ENCODE data around the gene PSD. TPM values are rescaled to one million over a fixed set of nuclear protein-coding genes. Genes with fewer than 3 reads are reported as not detected.

PSD gene
- total and polyA plus RNA-seq, 9 of the 15 experiments (the other 6 are each of a cell fraction or from before 2014, with no cell fraction given), result 0.11 to 1.7 (median 0.54) TPM; not detected in 2

- TF ChIP-seq ZBTB49 (CRISPR knock-in tag; IDR thresholded peaks at IDR 0.05; ENCODE audit: borderline replicate concordance) (no peak), TAF1 (IDR thresholded peaks at IDR 0.05; ENCODE audit: control insufficient read depth, extremely low read depth, insufficient read depth, low read length, severe bottlenecking) (peak; percentile 68), ZNF280A (IDR thresholded peaks at IDR 0.05; ENCODE audit: low read depth, partially characterized antibody) (no peak), RBFOX2 (IDR thresholded peaks at IDR 0.05; ENCODE audit: low read depth, low read length) (peak; percentile 88), ZFPM2 (CRISPR knock-in tag; IDR thresholded peaks at IDR 0.05) (no peak), ZNF3 (CRISPR knock-in tag; IDR thresholded peaks at IDR 0.05) (no peak), NFIX (CRISPR knock-in tag; IDR thresholded peaks at IDR 0.05; ENCODE audit: low read depth) (no peak), DDX20 (tag; IDR thresholded peaks at IDR 0.05; ENCODE audit: low read depth) (no peak), CBX3 (IDR thresholded peaks at IDR 0.05; ENCODE audit: borderline replicate concordance in 1 of 2, low read length in 2 of 2) (peak in 1 of 2 experiments; percentile 28; a peak in 1 of 3 replicates), CXXC5 (CRISPR knock-in tag; IDR thresholded peaks at IDR 0.05) (peak; percentile 97), CLOCK (CRISPR knock-in tag; IDR thresholded peaks at IDR 0.05; ENCODE audit: borderline replicate concordance) (no peak), ZNF384 (IDR thresholded peaks at IDR 0.05; ENCODE audit: low read depth, low read length) (no peak), POU5F1 (IDR thresholded peaks at IDR 0.05; ENCODE audit: borderline replicate concordance, low read depth, low read length, partially characterized antibody) (peak; percentile 96), MAX (CRISPR knock-in tag; IDR thresholded peaks at IDR 0.05) (no peak), RHOXF2B (CRISPR knock-in tag; conservative IDR thresholded peaks at IDR 0.05) (no peak), BDP1 (IDR thresholded peaks at IDR 0.05; ENCODE audit: insufficient read depth, insufficient read length) (no peak)
These were observed 13.8 kb upstream of the PSD start, which contains the start of gene CUEDC2 (continued) for GRCh38 chr10:102432162-102432950.
